DMS53 (cell line): ENCODE data around the gene HSPA14.
A peak's percentile ranks its signal among the peaks of the same experiment; 100 is the strongest.
"Not testable (repeated sequence)": the region's sequence is repeated elsewhere in the genome, so short reads cannot be mapped to it uniquely, and the experiment has no call there.

Experiments used
- DNase-seq: peaks from one replicate; lab custom pipeline; 2025; lab: John Stamatoyannopoulos, UW

HSPA14 gene, protein sequence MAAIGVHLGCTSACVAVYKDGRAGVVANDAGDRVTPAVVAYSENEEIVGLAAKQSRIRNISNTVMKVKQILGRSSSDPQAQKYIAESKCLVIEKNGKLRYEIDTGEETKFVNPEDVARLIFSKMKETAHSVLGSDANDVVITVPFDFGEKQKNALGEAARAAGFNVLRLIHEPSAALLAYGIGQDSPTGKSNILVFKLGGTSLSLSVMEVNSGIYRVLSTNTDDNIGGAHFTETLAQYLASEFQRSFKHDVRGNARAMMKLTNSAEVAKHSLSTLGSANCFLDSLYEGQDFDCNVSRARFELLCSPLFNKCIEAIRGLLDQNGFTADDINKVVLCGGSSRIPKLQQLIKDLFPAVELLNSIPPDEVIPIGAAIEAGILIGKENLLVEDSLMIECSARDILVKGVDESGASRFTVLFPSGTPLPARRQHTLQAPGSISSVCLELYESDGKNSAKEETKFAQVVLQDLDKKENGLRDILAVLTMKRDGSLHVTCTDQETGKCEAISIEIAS

GRCh38 chr10:14837757-14838581 lies at the start of gene HSPA14, which contains the start of the genes CDNF and MSANTD7:
TSS of gene HSPA14 (plus strand) at chr10:14838306. CDS start at chr10:14838403, 97 bp downstream.
TSS of gene CDNF (minus strand) at chr10:14838037. CDS start at chr10:14837946, 91 bp downstream.
TSS of gene MSANTD7 (plus strand) at chr10:14838306. CDS start at chr10:14842285, 3,979 bp downstream.
- peak; percentile 100 for DNase-seq

DNA sequence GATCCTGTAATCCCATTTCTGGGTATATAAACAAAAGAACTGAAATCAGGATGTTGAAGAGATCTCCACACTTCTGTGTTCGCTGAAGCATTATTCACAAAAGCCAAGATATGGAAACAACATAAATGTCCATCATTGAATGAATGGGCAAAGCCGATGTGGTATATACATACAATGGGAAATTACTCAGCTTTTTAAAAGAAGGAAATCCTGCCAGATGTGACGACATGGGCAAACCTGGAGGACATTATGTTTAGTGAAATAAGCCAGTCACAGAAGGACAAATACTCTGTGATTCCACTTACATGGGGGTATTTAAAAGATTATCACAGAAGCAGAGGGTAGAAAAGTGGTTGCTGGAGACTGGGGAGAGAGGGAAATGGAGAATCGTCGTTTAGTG lies 39.5 kb upstream of the HSPA14 start:
- no peak for DNase-seq

GRCh38 chr10:14800397-14800796 lies 37.7 kb upstream of the HSPA14 start:
- DNase-seq = no peak

- DNase-seq = no peak
Observed at GRCh38 chr10:14801723-14802122, 36.4 kb upstream of the HSPA14 start.

DNA sequence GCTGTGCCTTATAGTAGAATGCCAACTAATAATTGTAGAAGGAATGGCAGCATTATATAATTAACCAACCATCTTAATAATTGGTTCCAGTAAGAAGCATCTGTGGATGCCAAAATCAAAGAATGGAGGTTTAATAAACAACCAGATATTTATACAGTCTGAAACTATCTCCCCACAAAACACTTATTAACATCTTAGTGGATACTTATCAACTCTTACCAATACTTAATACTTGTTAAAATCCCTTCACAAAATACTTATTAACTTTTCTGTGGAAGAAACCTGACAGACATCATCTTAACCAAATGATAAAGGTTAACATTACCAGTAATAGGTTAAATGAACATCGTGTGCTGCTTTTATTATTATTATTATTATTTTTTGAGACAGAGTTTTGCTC lies 34.3 kb upstream of the HSPA14 start:
- DNase-seq = no peak

DNA sequence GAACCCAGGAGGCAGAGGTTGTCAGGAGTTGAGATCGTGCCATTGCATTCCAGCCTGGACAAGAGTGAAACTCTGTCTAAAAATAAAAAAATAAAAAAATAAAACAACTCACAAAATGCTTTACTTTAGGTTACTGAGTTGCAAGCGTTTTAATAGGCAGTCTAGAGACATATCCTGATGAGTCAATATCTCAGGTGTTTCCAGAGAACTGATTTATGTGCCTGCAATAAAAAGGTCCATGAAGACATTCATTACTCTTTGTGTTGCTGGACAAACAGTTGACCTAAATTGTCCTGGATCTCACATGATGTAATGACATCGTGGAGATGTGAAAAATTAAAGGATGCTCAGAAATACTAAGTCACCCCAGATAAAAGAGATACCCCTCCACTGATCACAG lies 31.8 kb upstream of the HSPA14 start:
- no peak for DNase-seq

- no peak for DNase-seq
Observed at GRCh38 chr10:14810969-14811953, 26.8 kb upstream of the HSPA14 start.

GRCh38 chr10:14812271-14812670 lies 25.8 kb upstream of the HSPA14 start:
- DNase-seq = no peak

DNA sequence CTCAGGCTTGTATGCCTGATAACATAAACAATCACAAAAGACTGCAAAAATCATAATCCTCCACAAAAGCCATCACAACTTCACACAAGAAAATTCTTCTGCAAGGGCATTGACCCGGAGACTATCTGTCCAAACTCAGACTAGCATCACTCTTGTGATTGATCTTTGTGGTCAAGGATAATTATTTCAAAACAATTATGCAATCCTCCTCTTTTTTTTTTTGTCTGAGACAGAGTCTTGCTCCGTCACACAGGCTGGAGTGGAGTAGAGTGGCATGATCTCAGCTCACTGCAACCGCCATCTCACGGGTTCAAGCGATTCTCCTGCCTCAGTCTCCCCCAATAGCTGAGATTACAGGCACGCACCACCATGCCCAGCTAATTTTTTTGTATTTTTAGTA lies 22.4 kb upstream of the HSPA14 start:
- DNase-seq = no peak

GRCh38 chr10:14816717-14817116 lies 21.4 kb upstream of the HSPA14 start:
- DNase-seq = not testable (repeated sequence)

DNA sequence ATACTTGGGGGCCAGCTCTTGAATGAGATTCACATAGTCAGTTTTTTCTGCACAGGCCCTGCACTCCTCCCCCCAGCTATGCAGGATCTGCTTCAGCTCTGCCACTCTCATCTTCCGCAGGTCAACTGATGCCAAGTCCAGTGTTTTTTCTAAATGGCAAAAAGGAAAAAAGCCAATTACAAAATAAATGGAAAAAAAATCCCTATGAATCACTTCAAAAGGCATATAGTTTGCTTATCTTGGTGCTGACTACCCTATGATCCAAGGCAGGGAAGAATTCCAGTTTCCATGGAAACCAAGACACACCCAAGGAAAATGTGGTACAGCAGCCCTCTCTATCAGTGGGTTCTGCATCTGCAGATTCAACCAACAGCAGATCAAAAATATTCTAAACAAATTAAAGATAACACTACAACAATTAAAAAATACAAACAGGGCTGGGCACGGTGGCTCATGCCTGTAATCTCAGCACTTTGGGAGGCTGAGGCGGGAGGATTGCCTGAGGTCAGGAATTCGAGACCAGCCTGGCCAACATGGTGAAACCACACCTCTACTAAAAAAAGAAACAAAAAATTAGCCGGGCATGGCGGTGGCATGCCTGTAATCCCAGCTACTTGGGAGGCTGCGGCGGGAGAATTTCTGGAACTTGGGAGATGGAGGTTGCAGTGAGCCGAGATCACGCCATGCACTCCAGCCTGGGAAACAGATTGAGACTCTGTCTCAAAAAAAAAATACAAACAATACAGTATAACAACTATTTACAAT lies 17.9 kb upstream of the HSPA14 start:
- no peak for DNase-seq

DNA sequence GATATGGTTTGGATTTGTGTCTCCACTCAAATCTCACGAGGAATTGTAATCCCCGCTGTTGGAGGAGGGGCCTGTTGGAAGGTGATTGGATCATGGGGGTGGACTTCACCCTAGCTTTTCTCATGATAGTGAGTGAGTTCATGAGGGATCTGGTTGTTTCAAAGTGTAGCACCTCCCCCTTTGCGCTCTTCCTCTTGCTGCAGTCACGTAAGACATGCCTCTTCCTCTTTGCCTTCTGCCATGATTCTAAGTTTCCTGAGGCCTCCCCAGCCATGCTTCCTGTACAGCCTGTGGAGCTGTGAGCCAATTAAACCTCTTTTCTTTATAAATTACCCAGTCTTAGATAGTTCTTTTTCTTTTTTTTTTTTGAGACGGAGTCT lies 17.3 kb upstream of the HSPA14 start:
- DNase-seq = no peak

- no peak for DNase-seq
Observed at GRCh38 chr10:14821635-14822375, 16.3 kb upstream of the HSPA14 start.

GRCh38 chr10:14822879-14823755 lies 15.0 kb upstream of the HSPA14 start:
- peak; percentile 78 for DNase-seq

DNA sequence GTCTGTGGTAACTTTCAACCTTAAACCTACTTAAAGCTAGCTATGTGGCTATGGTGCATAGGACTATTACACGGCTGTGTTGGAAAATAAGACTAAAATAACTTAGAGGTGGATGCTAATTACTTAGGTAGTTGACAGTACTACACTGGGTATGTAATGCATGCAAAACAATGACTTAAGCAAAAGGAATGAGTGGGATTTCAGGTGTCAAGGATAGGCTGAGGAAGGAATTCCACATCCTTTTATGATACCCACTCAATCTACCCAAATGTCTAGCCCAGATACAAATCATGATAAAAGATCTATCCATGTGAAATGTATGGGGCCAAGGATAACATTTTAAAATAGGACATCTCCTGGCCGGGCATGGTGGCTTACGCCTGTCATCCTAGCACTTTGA lies 14.1 kb upstream of the HSPA14 start:
- DNase-seq = no peak

GRCh38 chr10:14826076-14826829 lies 11.9 kb upstream of the HSPA14 start:
- DNase-seq = no peak

DNA sequence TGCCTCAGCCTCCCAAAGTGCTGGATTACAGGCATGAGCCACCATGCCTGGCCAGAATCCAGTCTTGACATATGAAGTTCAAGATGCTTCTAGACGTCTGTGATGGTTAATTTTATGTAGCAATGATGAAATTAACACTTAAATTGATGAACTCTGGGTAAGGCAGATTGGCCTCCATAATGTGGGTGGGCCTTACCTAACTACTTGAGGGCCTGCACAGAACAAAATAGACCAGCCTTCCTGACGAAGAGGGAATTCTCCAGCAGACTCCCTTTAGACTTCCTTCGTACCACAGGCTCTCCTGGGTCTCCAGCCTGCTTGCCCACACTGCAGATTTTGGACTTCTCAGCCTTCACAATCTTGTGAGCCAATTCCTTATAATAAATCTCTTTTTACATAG lies 5.0 kb upstream of the HSPA14 start:
- DNase-seq = no peak

GRCh38 chr10:14836208-14836607 lies 1.9 kb upstream of the HSPA14 start:
- no peak for DNase-seq
